Measurements from ENCODE around the gene SAMD5. TPM values are rescaled to one million over a fixed set of nuclear protein-coding genes. Genes with fewer than 3 reads are reported as not detected.
A peak's percentile ranks its signal among the peaks of the same experiment; 100 is the strongest.

Gene SAMD5
- total and polyA plus RNA-seq, 2 of the 8 experiments (the other 6 are each of a cell fraction or from before 2014, with no cell fraction given): 0.02 to 0.04 TPM

DNA sequence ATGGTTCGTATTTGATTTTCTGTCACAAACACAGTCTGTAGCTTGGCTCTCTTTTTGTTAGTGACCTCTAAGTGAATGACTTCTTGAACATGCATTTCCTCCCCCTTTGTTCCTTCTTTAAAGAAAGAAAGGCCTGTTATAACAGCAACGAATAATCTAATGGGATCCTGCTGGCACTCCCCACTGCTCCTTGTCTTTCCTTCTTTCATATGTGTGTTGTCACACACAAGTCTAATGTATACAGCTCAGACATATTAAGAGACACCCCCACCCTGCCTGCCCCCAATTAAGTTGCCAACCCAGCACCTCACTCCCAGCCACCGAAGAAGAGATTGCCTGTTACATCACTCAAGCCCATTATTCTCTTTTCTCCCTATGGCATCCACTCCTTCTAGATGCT lies 4.9 kb upstream of the SAMD5 start (continued):
- TF ChIP-seq, protein P1, sequence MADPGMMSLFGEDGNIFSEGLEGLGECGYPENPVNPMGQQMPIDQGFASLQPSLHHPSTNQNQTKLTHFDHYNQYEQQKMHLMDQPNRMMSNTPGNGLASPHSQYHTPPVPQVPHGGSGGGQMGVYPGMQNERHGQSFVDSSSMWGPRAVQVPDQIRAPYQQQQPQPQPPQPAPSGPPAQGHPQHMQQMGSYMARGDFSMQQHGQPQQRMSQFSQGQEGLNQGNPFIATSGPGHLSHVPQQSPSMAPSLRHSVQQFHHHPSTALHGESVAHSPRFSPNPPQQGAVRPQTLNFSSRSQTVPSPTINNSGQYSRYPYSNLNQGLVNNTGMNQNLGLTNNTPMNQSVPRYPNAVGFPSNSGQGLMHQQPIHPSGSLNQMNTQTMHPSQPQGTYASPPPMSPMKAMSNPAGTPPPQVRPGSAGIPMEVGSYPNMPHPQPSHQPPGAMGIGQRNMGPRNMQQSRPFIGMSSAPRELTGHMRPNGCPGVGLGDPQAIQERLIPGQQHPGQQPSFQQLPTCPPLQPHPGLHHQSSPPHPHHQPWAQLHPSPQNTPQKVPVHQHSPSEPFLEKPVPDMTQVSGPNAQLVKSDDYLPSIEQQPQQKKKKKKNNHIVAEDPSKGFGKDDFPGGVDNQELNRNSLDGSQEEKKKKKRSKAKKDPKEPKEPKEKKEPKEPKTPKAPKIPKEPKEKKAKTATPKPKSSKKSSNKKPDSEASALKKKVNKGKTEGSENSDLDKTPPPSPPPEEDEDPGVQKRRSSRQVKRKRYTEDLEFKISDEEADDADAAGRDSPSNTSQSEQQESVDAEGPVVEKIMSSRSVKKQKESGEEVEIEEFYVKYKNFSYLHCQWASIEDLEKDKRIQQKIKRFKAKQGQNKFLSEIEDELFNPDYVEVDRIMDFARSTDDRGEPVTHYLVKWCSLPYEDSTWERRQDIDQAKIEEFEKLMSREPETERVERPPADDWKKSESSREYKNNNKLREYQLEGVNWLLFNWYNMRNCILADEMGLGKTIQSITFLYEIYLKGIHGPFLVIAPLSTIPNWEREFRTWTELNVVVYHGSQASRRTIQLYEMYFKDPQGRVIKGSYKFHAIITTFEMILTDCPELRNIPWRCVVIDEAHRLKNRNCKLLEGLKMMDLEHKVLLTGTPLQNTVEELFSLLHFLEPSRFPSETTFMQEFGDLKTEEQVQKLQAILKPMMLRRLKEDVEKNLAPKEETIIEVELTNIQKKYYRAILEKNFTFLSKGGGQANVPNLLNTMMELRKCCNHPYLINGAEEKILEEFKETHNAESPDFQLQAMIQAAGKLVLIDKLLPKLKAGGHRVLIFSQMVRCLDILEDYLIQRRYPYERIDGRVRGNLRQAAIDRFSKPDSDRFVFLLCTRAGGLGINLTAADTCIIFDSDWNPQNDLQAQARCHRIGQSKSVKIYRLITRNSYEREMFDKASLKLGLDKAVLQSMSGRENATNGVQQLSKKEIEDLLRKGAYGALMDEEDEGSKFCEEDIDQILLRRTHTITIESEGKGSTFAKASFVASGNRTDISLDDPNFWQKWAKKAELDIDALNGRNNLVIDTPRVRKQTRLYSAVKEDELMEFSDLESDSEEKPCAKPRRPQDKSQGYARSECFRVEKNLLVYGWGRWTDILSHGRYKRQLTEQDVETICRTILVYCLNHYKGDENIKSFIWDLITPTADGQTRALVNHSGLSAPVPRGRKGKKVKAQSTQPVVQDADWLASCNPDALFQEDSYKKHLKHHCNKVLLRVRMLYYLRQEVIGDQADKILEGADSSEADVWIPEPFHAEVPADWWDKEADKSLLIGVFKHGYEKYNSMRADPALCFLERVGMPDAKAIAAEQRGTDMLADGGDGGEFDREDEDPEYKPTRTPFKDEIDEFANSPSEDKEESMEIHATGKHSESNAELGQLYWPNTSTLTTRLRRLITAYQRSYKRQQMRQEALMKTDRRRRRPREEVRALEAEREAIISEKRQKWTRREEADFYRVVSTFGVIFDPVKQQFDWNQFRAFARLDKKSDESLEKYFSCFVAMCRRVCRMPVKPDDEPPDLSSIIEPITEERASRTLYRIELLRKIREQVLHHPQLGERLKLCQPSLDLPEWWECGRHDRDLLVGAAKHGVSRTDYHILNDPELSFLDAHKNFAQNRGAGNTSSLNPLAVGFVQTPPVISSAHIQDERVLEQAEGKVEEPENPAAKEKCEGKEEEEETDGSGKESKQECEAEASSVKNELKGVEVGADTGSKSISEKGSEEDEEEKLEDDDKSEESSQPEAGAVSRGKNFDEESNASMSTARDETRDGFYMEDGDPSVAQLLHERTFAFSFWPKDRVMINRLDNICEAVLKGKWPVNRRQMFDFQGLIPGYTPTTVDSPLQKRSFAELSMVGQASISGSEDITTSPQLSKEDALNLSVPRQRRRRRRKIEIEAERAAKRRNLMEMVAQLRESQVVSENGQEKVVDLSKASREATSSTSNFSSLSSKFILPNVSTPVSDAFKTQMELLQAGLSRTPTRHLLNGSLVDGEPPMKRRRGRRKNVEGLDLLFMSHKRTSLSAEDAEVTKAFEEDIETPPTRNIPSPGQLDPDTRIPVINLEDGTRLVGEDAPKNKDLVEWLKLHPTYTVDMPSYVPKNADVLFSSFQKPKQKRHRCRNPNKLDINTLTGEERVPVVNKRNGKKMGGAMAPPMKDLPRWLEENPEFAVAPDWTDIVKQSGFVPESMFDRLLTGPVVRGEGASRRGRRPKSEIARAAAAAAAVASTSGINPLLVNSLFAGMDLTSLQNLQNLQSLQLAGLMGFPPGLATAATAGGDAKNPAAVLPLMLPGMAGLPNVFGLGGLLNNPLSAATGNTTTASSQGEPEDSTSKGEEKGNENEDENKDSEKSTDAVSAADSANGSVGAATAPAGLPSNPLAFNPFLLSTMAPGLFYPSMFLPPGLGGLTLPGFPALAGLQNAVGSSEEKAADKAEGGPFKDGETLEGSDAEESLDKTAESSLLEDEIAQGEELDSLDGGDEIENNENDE (IDR thresholded peaks at IDR 0.05; ENCODE audit: insufficient replicate concordance, low read length): peak; percentile 44
- TF ChIP-seq SP1 (IDR thresholded peaks at IDR 0.05; ENCODE audit: low read depth, low read length): peak; percentile 46; the same call in 1 of the 2 replicates
- TF ChIP-seq POU5F1 (IDR thresholded peaks at IDR 0.05; ENCODE audit: low read depth, low read length): 0 out of 2 replicates have a peak, but pooled peaks have one; percentile 17
- no peak for TF ChIP-seq KDM4A (IDR thresholded peaks at IDR 0.05; ENCODE audit: low read depth, low read length, severe bottlenecking)
- TF ChIP-seq, protein P2, sequence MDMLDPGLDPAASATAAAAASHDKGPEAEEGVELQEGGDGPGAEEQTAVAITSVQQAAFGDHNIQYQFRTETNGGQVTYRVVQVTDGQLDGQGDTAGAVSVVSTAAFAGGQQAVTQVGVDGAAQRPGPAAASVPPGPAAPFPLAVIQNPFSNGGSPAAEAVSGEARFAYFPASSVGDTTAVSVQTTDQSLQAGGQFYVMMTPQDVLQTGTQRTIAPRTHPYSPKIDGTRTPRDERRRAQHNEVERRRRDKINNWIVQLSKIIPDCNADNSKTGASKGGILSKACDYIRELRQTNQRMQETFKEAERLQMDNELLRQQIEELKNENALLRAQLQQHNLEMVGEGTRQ (IDR thresholded peaks at IDR 0.05; ENCODE audit: low read length): no peak
- TF ChIP-seq POLR2AphosphoS5 (IDR thresholded peaks at IDR 0.05; ENCODE audit: low read depth, low read length): 0 out of 2 replicates have a peak, but pooled peaks have one; percentile 26

All from H1 (cell line).